Amniotic stem cell (primary cell): ENCODE data around the gene LRRC10.
"Not testable (repeated sequence)": the region's sequence is repeated elsewhere in the genome, so short reads cannot be mapped to it uniquely, and the experiment has no call there.

ENCODE experiments used
- DNase-seq: peaks from one replicate; lab custom pipeline; 2025; lab: John Stamatoyannopoulos, UW

Gene LRRC10

DNA sequence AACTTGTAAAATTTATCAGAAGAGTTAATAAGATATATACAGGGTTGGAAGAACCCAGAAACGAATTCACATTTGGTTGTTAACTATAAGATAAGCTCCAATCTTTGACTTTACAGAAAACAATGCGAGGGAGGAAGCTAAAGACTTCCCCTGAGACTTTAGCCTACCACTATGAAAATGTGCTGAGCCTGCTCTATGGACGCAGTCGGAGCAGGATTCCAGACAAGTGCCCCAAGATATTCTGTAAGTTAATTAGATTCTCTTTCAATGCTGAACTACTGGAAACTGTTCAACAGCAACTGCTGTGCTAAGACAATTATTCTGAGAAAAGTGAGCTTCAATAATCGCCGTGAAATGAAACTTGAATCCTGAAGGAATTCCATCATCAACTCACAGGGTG, 8.3 kb upstream of the LRRC10 start:
- no peak for DNase-seq

GRCh38 chr12:69616025-69616424, 5.3 kb upstream of the LRRC10 start:
- DNase-seq, result no peak

DNA sequence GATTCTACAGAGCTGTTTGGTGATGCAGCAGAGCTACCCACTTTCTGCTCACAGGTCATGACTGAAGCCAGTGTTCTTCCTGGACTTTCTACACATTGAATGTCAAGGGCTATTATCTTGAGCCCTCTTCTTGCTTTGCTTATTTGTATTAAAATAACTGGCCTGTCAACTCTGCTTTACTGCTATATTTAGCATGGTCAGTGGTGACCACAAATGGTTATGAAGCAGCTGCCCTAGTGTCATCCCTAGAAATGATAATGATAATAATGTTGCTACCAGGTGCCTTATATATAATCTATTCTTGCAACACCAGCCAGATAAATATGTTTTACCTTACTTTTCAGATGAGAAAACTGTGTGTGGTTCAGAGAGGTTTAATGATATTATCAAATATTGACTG, 2.6 kb upstream of the LRRC10 start:
- DNase-seq, result no peak

GRCh38 chr12:69610126-69610525, 581 bp downstream of the LRRC10 start:
- DNase-seq, result no peak

GRCh38 chr12:69608114-69608513, 2.6 kb downstream of the LRRC10 start:
- DNase-seq, result no peak

GRCh38 chr12:69604275-69604674, 6.4 kb downstream of the LRRC10 start:
- not testable (repeated sequence) for DNase-seq

DNA sequence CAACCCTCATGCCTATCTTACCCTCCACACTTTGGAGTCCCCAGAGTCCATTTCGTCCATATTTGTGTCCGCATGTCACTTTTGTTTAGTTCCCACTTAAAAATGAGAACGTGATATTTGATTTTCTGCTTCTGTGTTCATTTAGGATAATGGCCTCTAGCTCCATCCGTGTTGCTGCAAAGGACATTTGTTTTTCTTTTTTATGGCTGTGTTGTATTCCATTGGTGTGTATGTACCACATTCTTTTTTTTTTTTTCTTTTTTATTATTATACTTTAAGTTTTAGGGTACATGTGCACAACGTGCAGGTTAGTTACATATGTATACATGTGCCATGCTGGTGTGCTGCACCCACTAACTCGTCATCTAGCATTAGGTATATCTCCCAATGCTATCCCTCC, 7.2 kb downstream of the LRRC10 start:
- not testable (repeated sequence) for DNase-seq

DNA sequence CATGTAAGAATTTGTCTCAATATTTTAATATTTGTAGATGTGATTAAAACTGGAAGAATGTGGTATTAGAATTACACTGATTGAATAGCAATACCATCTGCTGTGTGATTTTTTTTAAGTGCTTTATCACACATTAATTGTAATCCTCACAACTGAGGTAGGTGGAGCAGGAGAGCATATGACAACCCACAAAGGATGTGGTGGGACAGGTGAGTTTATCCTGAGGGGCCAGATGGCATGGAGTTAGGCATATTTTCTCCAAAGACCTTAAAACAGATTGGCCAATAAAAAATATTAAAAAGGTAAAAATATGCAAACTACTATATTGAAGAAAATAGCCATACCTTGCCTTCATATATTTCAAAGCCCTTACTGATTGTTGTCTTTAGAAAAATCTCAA, 7.8 kb downstream of the LRRC10 start:
- no peak for DNase-seq

- DNase-seq, result no peak
Observed at GRCh38 chr12:69601962-69602685, 8.6 kb downstream of the LRRC10 start.

DNA sequence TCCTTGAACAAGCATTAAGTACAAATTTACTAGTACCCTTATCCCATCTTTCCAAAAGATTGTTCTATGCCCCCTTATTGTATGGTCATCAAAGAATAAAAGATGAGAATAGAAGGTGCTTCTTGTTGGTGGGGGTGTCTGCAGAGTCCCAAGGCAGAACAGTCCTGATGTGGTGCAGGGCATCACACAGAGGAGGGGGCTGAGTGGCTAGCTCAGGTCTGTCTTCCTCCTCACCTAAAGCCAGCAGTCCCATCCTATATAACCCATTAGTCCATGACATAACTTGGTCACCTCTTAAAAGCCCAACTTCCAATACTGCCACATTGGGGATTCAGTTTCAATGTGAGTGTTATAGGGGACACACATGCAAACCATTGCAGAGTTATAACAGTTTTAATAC, 9.9 kb downstream of the LRRC10 start:
- DNase-seq, result no peak

GRCh38 chr12:69598174-69598753, 12.4 kb downstream of the LRRC10 start:
- no peak for DNase-seq

GRCh38 chr12:69595689-69596088, 15.0 kb downstream of the LRRC10 start:
- DNase-seq, result no peak

DNA sequence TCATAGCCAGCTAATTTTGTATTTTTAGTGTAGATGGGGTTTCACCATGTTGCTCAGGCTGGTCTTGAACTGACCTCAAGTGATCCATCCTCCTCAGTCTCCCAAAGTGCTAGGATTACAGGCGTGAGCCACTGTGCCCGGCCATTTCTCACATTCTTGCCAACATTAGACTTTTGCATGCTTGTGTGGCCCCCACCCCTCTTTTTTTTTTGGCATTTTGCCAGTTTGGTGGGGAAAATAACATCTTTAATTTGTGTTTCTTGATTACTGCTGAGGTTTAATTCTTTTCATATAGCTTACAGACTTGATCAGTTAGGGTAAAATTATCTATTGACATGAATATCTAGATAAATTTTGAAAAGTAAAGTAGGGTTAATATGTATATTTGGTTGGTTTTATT, 21.6 kb downstream of the LRRC10 start:
- no peak for DNase-seq

DNA sequence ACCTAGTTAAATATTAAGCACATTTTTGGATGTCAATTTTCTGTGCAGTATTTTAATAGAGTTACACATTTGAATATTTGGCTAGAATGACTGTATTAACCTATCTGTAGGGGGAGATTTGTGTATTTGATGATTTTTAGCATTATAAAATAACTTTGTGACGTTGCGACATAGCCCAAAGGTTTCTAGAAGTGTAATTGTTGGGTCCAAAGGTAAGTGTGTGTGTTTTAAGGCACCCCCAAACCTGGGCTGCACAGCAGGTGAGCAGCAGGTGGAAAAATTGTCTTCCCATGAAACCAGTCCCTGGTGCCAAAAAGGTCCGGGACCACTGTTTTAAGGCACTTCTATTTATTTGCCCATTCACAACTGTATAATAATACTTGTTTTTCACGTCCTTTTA, 22.2 kb downstream of the LRRC10 start:
- DNase-seq, result no peak

DNA sequence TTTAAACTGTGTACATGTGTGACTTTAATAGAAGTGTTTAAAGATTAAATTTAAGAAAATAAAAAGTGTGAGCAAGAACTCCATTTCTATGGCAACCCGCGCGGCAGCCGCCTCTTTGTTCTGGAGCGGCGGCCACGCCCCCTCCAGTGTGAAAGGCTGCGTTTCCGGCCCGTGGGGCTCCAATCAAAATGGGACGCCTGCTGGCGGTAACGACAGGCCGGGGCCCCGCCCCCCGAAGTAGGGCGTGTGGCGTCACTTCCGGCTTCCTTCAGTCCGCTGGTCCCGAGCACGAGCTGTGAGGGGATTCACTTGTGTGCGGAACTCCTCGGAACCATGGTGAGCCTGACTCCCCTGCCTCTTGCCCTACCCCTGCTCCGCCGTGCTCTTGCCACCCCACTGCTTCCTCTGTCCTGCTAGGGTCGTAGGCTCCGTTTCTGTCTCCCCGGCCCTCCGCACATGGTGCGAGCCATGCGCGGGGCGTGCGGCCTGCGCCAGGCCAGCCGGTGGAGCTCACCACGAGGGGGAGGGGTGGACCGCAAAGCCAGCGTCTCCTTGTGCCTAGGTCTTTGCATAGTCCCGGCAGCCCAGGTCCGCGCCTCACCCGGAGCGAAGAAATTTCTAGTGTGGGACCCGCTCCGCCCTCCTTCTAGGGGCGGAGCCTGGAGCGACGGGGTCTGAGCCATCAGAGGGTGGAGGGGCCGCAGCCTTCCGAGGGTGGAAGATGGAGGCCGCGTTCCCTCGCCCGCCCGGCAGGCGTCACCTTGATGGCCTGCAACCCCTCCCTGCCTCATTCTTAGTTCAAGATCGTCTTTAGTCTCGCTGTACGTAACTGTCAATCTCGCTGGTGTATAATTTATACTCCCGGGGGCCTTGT, 25.3 kb downstream of the LRRC10 start, which contains the start of gene CCT2:
Gene CCT2 (plus strand): TSS at position 271 of the 874 bp plus-strand sequence. CDS start 63 bp downstream, at position 334.
- peak; percentile 85 for DNase-seq

- DNase-seq, result no peak
Observed at GRCh38 chr12:69583203-69583602, 27.5 kb downstream of the LRRC10 start.

DNA sequence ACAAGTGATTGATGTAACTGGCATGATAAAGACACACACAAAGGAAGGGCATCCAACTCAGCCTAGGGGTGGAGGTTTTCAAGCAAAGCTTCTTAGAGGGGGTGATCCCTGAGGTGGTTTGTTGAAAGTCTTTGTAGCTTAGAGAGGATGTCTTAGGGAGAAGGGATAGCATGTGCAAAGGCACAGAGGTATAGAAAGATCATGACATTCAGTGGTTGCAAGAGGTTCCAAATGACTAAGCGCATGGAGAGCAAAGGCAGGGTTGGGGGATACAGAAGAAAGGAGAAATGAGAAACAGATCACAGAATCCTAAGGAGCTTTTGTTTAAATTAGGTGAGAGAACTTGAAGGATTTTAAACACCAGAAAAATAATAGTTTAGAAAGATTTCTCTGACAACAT, 30.6 kb downstream of the LRRC10 start:
- DNase-seq, result no peak

DNA sequence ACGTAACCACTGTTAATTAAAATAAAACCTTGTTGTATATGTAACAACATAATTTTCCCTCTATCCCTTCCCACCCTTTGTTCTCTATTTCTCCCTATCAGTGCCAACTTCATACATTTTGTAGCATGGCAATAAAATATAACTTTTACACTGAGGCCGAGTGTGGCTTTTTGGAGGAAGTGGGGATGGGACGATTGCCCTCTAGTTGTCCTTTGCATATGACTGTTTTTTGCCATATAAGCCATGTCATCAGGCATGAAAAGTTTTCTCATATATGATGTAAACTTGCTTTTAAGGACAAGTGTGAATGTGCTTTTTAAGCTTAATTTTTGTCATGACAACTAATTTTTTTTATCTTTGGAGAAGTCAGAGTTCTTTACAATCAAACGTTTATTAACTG, 31.7 kb downstream of the LRRC10 start:
- DNase-seq, result no peak

- no peak for DNase-seq
Observed at GRCh38 chr12:69578283-69578682, 32.4 kb downstream of the LRRC10 start.

GRCh38 chr12:69575346-69575745, 35.4 kb downstream of the LRRC10 start:
- DNase-seq, result no peak

DNA sequence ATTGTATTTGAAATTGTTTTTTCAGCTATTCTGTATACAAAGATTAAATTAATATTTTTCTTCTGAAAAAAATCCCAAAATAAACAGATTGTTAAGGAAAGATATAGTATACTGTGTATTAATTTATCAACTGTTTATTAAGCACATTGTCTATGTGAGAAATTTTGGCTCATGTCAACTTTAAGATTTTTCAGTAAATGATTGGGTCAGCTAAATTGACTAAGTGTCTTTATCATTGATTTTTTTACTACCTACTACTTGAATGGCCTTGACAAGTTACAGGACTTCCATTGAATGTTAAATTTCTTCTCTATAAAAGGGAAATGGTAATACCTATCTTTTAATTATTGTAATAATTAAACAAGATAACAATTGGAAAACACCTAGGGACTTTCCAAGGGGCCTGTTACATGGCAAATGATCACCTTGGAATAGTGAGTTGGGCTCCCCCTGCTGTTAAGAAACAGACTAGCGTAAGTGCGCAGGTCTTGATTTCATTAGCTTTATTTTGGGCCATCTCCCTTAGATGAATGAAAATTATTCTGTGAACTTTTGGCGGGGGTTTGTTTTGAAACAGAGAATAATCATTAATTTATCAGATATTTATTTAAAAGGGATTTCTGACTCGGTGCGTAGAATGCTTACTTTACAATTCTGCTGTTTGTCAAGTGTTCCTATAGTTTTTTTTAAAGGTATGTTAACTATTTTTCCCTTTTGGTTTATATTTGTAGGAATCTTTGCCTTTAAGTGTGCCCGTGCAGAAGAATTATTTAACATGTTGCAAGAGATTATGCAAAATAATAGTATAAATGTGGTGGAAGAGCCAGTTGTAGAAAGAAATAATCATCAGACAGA, 39.9 kb downstream of the LRRC10 start:
- peak; percentile 46 for DNase-seq

DNA sequence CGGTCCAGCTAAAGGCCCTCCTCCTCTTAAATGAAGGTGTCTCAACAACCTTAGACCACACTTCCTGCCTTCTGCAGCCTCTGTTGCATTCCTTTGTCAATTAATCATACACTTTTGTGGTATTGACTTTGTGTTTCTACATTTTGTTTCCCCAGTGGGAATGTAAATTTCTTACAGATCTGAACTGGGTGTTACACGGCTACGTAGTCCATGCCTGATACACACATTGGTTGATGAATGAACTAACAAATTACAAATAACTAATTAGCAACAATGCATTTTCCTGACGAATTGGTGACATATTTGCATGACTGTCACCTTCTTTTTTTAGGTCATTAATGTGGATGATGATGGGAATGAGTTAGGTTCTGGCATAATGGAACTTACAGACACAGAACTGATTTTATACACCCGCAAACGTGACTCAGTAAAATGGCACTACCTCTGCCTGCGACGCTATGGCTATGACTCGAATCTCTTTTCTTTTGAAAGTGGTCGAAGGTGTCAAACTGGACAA, 40.6 kb downstream of the LRRC10 start:
- no peak for DNase-seq
